Peyer's patch (tissue), 4 donors: ENCODE measurements around the gene REST. TPM values are rescaled to one million over a fixed set of nuclear protein-coding genes. Genes with fewer than 3 reads are reported as not detected.

ENCODE experiments used
- DNase-seq, 3 donors: peaks; one replicate each; pipeline ENCODE4 v3.0.0-alpha.2; 2017 to 2019
- H3K27ac ChIP-seq, 4 donors: fragments of 200-600 bp; sonication (generic); one replicate each; pipeline ENCODE4 v1.5.1; 2016 to 2019
- H3K27me3 ChIP-seq, 2 donors: fragments of 200-600 bp; sonication (generic); one replicate each; pipeline ENCODE4 v1.5.1; 2019
- H3K36me3 ChIP-seq, 3 donors: fragments of 200-600 bp; sonication (generic); one replicate each; pipeline ENCODE4 v1.5.1; 2016 to 2019
- H3K4me1 ChIP-seq, 4 donors: fragments of 200-600 bp; sonication (generic); one replicate each; pipeline ENCODE4 v1.5.1; 2016 to 2019
- H3K4me3 ChIP-seq, 4 donors: fragments of 200-600 bp; sonication (generic); 1 replicate in 3 of 4; 2 replicates in 1 of 4; pipeline ENCODE4 v1.5.1; 2016 to 2019; ENCODE audit warnings: mild to moderate bottlenecking in 1 of 4
- H3K9me3 ChIP-seq, 4 donors: fragments of 200-600 bp; sonication (generic); one replicate each; pipeline ENCODE4 v1.5.1; 2016 to 2019; ENCODE audit warnings: mild to moderate bottlenecking in 1 of 4
- POLR2A ChIP-seq, 2 donors: fragments of 450-650 bp; IDR thresholded peaks; one replicate each; pipeline ENCODE4 v1.5.1; 2017; ENCODE audit warnings: antibody characterized with exemption in 2 of 2, mild to moderate bottlenecking in 2 of 2, moderate library complexity in 2 of 2
- small RNA-seq, 2 donors: library from RNA; depleted of rRNA; stranded (forward); fragments of <200 nt; gene quantifications; one replicate each; pipeline ENCODE3, GENCODE V24; 2016
- total RNA-seq, 4 donors: library from RNA; depleted of rRNA; stranded (reverse); fragments of >200 nt; gene quantifications; one replicate each; pipeline ENCODE4 v1.1.0, GENCODE V29; 2016
- TF ChIP-seq, protein P1 (sequence below), 6 experiments: fragments of 450-650 bp in 4 of 6; fragments of 200-600 bp in 2 of 6; sonication (generic) in 1 of 6; IDR thresholded peaks; one replicate each; pipeline ENCODE4 v1.5.1; 2017 to 2019; ENCODE audit warnings: antibody characterized with exemption in 6 of 6, mild to moderate bottlenecking in 3 of 6, moderate library complexity in 1 of 6

Gene REST
- total RNA-seq, 4 donors from 2014 or later = 27.1 to 37.9 (median 36.0) TPM

DNA sequence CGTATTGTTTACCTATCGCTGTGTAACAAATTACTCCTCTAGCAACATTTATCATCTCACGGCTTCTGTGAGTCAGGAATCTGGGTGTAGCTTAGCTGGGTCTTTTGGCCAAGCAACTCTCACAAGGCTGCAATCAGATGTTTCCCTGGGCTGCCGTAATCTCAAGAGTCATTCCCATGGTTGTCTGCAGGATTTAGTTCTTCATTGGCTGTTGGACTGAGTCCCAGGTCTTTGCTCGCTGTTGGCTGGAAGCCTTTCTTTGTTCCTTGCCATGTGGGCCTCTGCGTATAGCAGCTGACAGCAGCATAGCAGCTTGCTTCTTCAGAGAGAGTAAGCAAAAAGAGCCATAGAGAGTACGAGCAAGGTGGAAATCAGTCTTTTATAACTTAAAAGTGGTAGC is 87.8 kb downstream of the REST start:
- TF ChIP-seq, protein P1, sequence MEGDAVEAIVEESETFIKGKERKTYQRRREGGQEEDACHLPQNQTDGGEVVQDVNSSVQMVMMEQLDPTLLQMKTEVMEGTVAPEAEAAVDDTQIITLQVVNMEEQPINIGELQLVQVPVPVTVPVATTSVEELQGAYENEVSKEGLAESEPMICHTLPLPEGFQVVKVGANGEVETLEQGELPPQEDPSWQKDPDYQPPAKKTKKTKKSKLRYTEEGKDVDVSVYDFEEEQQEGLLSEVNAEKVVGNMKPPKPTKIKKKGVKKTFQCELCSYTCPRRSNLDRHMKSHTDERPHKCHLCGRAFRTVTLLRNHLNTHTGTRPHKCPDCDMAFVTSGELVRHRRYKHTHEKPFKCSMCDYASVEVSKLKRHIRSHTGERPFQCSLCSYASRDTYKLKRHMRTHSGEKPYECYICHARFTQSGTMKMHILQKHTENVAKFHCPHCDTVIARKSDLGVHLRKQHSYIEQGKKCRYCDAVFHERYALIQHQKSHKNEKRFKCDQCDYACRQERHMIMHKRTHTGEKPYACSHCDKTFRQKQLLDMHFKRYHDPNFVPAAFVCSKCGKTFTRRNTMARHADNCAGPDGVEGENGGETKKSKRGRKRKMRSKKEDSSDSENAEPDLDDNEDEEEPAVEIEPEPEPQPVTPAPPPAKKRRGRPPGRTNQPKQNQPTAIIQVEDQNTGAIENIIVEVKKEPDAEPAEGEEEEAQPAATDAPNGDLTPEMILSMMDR (IDR thresholded peaks at IDR 0.05) = no peak
- TF ChIP-seq POLR2A (IDR thresholded peaks at IDR 0.05) = no peak
- Histone ChIP-seq H3K4me1 (no peaks in the 10 kb centered on the region), H3K4me3 (no peak overlapping the region), H3K27ac (peak overlapping the region in 1 of 4 donors; percentile 9), H3K27me3 (no peaks in the 10 kb centered on the region), H3K9me3 (no peaks in the 10 kb centered on the region), H3K36me3 (peaks cover 0 to 89% (median 0%) of the 10 kb centered on the region in 3 donors)
- no peak for DNase-seq

DNA sequence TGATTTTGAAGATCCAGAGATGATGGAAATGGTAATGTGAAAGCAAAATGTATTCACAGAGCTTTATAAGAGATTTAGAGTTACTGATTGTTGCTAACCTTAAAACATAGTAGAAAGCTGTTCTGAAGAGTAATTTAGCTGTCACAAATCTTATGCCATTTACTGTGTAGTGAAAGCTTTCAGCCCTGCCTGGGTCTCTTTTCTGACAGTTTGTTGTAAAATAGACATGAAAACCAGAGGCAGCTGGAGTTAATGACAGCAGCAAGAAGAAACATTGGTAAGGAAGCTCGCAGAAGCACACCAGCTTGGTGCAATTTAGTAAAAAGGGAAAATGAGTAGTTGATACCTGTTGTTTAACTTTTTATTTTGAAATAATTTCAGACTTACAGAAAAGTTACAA is 92.1 kb downstream of the REST start:
- Histone ChIP-seq H3K4me1 (no peaks in the 10 kb centered on the region), H3K4me3 (no peak overlapping the region), H3K27me3 (no peaks in the 10 kb centered on the region), H3K27ac (no peak overlapping the region), H3K9me3 (no peaks in the 10 kb centered on the region), H3K36me3 (peaks cover 0 to 83% (median 0%) of the 10 kb centered on the region in 3 donors)
- TF ChIP-seq, protein P1 (IDR thresholded peaks at IDR 0.05) = no peak
- no peak for DNase-seq

DNA sequence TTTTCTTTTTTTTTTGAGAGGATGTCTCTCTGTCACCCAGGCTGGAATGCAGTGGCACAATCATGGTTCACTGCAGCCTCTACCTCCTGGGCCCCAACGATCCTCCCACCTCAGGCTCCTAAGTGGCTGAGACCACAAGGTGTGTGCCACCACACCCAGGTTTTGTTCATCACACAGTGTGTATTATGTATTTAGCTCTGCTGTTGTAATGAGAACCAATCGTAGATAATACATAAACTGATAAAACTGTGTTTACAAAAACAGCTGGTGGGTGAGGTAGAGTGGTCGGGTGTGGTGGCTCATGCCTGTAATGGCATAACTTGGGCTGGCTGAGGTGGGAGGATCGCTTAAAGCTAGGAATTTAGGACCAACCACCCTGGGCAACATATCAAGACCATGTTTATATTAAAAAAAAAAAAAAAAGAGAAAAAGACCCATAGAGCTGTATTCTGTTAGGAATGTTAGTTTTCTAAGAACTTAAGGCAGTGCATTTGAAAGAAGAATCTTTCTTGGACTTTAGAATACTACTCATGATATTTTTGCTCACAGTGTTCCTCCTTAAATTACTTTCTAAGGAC is 105.9 kb downstream of the REST start:
- TF ChIP-seq POLR2A (IDR thresholded peaks at IDR 0.05) = no peak
- TF ChIP-seq, protein P1 (IDR thresholded peaks at IDR 0.05) = no peak

More for the DNA sequence above, 105.9 kb downstream of the REST start:
- Histone ChIP-seq H3K4me1 (no peaks in the 10 kb centered on the region), H3K9me3 (no peaks in the 10 kb centered on the region), H3K27me3 (no peaks in the 10 kb centered on the region), H3K4me3 (no peak overlapping the region), H3K36me3 (peaks cover 0 to 99% (median 10%) of the 10 kb centered on the region in 3 donors), H3K27ac (no peak overlapping the region)
- no peak for DNase-seq

Small RNA genes within 50 kb of the gene (small RNA-seq; reads per million reads assigned to genes)
- gene RNU6-998P = 0 reads per million in 2 donors

Other genes starting within 250 kb of the REST start
- 10 to 100 TPM in 1 of 4 donors, 1 to 10 TPM in 3; 2.7 to 14.4 (median 7.0) TPM for gene HOPX, start 226.6 kb upstream of the REST start, total RNA-seq
- not detected for gene SPINK2, start 86.2 kb upstream of the REST start, total RNA-seq
- gene NOA1, start 69.7 kb downstream of the REST start, total RNA-seq = 10 to 100 TPM; 12.4 to 32.6 (median 26.1) TPM
- gene POLR2B, start 71.0 kb downstream of the REST start, total RNA-seq = 100 to 1,000 TPM in 1 of 4 donors, 10 to 100 TPM in 3; 81.5 to 117 (median 87.3) TPM
- 10 to 100 TPM; 37.1 to 92.1 (median 79.1) TPM for gene IGFBP7, start 202.5 kb downstream of the REST start, total RNA-seq